Panc1 (cell line): ENCODE data around the gene AMBRA1. TPM values are rescaled to one million over a fixed set of nuclear protein-coding genes. Genes with fewer than 3 reads are reported as not detected.
A peak's percentile ranks its signal among the peaks of the same experiment; 100 is the strongest.

ENCODE experiments used
- ATAC-seq: fragments of 200-7000 bp; cut with Tn5 transposase; 2 replicates; pipeline ENCODE4 v1.9.1; 2020; ENCODE audit warnings: mild to moderate bottlenecking, moderate library complexity
- BruUV-seq: library from RNA; stranded (reverse); fragments of 400-500 nt; replicated peaks from 2 replicates; lab custom pipeline; 2021; lab: Mats Ljungman, UMichigan
- CTCF ChIA-PET: fragments of 300-600 bp; sonication (Branson Sonifier 250); formaldehyde crosslinking; loops from one replicate; lab custom pipeline; 2022; ENCODE audit warnings: antibody characterized with exemption; lab: Charles Lee
- POLR2A ChIA-PET: fragments of 300-600 bp; sonication (Branson Sonifier 250); formaldehyde crosslinking; loops from one replicate; lab custom pipeline; 2022; ENCODE audit warnings: antibody characterized with exemption; lab: Charles Lee
- DNase-seq: peaks from one replicate; pipeline ENCODE4 v3.0.0-alpha.2; 2010; ENCODE audit warnings: low read depth, low spot score
- H3K27ac ChIP-seq: 2 replicates; pipeline ENCODE4 v1.5.1; 2011; ENCODE audit warnings: mild to moderate bottlenecking, low read length, inconsistent platforms
- H3K27me3 ChIP-seq: fragments of 200-500 bp; sonication (Bioruptor generic); 2 replicates; pipeline ENCODE4 v1.6.0; 2014; ENCODE audit warnings: low read length, inconsistent platforms; ENCODE audit not compliant: control insufficient read depth, insufficient read depth
- H3K36me3 ChIP-seq: fragments of 200-500 bp; sonication (Bioruptor generic); 2 replicates; pipeline ENCODE4 v1.5.1; 2014; ENCODE audit warnings: inconsistent platforms, mild to moderate bottlenecking, low read length, moderate library complexity; ENCODE audit not compliant: control insufficient read depth, insufficient read depth
- H3K4me1 ChIP-seq: 2 replicates; pipeline ENCODE4 v1.5.1; 2011; ENCODE audit warnings: inconsistent platforms, mild to moderate bottlenecking, low read length, moderate library complexity; ENCODE audit not compliant: control insufficient read depth, insufficient read depth
- H3K4me3 ChIP-seq, 2 experiments: 2 replicates each; pipeline ENCODE4 v1.5.1; 2011 to 2012; ENCODE audit warnings: low read depth in 2 of 2, low read length in 2 of 2, mild to moderate bottlenecking in 2 of 2, inconsistent platforms in 1 of 2, moderate library complexity in 1 of 2
- H3K9me3 ChIP-seq: fragments of 200-500 bp; sonication (Bioruptor generic); 2 replicates; pipeline ENCODE4 v1.5.1; 2014; ENCODE audit warnings: low read depth, mild to moderate bottlenecking, inconsistent platforms, low read length, moderate library complexity; ENCODE audit not compliant: control insufficient read depth, insufficient read depth
- POLR2AphosphoS5 ChIP-seq: IDR thresholded peaks from 2 replicates; pipeline ENCODE4 v1.6.1; 2012; ENCODE audit warnings: mild to moderate bottlenecking, low read depth, low read length, moderate library complexity
- SIN3A ChIP-seq: IDR thresholded peaks from 2 replicates; pipeline ENCODE4 v1.6.1; 2012; ENCODE audit warnings: low read depth, mild to moderate bottlenecking, low read length, moderate library complexity, borderline replicate concordance; ENCODE audit not compliant: insufficient read depth
- TCF7L2 ChIP-seq: IDR thresholded peaks from 2 replicates; pipeline ENCODE4 v1.6.1; 2011; ENCODE audit warnings: mild to moderate bottlenecking, low read depth, low read length, inconsistent platforms
- in situ Hi-C: cut with HindIII; loops from 2 replicates; pipeline ENCODE4 v1.10.0; 2016; ENCODE audit warnings: low sequenced_read_pairs, low pct_unique_long_range_greater_than_20kb
- intact Hi-C: fragments of 100-400 bp; cut with micrococcal nuclease; formaldehyde crosslinking; loops from one replicate; pipeline ENCODE4 v1.10.0; 2022; ENCODE audit not compliant: unreplicated experiment
- total RNA-seq: library from RNA; stranded (reverse); gene quantifications from one replicate; pipeline ENCODE4 v1.2.1, GENCODE V29; 2021; ENCODE audit not compliant: unreplicated experiment
- TF ChIP-seq, protein P1 (sequence below), 2 experiments: IDR thresholded peaks; 2 replicates each; pipeline ENCODE4 v1.6.1; 2011 to 2012; ENCODE audit warnings: low read depth in 2 of 2, control low read depth in 1 of 2, low read length in 1 of 2, mild to moderate bottlenecking in 1 of 2, moderate library complexity in 1 of 2; ENCODE audit not compliant: insufficient read depth in 1 of 2
- TF ChIP-seq, protein P2 (sequence below): fragments of 450-650 bp; IDR thresholded peaks from 2 replicates; pipeline ENCODE4 v1.5.1; 2017; ENCODE audit warnings: mild to moderate bottlenecking

Gene AMBRA1
- total RNA-seq, 1 experiment from 2014 or later, result 40.0 TPM

DNA sequence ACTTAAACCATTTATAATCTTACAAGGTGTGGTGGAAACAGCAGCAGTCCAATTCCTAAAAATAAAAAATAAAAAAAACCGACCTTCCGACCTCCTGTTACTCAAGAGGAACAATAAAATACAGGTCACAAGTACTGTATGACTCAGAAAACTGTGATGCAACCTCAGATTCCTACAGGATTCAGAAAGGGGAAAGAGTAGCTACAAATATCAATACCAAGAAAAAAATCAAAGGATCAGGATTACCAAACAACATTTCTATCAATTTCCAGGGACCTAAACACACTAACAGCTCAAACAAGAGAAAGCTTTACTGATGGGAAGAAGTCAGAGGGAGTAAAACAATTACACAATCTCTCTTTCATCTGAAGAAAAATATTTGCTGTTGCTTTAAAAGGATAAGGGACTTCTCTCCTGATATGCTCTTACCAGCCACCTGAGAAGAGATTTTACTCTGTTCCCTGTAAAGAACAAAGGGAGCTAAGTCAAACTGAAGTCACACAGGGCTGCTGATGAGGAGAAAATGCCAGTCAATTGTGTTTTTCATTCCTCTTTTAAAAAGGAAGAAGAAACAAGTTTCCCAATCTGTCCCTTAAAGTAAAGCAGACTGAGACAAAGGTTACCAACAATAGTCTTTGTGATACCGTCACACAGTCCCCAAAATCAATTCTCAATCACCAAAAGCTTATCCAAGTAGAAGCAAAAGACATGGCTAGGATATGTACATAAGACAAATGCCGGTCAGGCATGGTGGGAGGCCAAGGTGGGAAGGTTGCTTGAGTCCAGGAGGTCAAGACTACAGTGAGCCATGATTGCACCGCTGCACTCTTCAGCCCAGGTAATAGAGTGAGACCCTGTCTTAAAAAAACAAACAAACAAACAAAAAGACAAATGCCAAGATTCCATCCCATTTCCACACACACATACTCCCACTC lies 39.3 kb downstream of the AMBRA1 start:
- POLR2A ChIA-PET, result interaction anchor here (0.5 to 0.7 kb wide), 2 partner anchors 64 to 623 kb away, joined by 3 read pairs; no protein-coding TSS in a partner anchor

DNA sequence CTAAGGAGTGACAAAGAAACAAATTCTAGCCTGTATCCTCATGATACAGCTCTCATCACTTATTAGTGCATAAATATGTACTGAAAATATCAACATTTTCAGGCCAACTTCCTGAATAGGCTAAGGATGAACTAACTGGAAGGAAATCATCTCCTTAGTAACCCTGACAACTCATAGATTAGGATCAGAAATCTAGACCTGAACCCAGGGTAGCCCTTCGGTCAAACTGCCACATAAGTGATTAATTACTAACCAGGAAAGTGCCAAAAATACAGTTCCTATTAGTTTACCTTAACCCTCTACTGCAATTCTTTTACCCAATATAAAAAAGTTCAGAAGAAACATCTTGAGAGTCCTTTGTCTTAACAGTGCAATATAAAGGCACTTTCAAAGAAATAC lies 40.0 kb downstream of the AMBRA1 start:
- intact Hi-C loops (loop anchor here (5.0 kb wide), 1 partner anchor 63 kb away; the partner anchor contains the start of genes ATG13 and HARBI1), in situ Hi-C loops (no loop called here)
- Histone ChIP-seq H3K36me3 (no peaks in the 10 kb centered on the region), H3K27ac (peak overlapping the region; percentile 96), H3K4me1 (peaks cover 63% of the 10 kb centered on the region), H3K9me3 (no peaks in the 10 kb centered on the region), H3K27me3 (no peaks in the 10 kb centered on the region), H3K4me3 (peak overlapping the region in 1 of 2 experiments; percentile 17; a peak in 2 of 4 replicates)
- BruUV-seq, result TSS peak; percentile 23
- TF ChIP-seq TCF7L2 (no peak), SIN3A (no peak), POLR2AphosphoS5 (no peak)
- TF ChIP-seq, protein P1, sequence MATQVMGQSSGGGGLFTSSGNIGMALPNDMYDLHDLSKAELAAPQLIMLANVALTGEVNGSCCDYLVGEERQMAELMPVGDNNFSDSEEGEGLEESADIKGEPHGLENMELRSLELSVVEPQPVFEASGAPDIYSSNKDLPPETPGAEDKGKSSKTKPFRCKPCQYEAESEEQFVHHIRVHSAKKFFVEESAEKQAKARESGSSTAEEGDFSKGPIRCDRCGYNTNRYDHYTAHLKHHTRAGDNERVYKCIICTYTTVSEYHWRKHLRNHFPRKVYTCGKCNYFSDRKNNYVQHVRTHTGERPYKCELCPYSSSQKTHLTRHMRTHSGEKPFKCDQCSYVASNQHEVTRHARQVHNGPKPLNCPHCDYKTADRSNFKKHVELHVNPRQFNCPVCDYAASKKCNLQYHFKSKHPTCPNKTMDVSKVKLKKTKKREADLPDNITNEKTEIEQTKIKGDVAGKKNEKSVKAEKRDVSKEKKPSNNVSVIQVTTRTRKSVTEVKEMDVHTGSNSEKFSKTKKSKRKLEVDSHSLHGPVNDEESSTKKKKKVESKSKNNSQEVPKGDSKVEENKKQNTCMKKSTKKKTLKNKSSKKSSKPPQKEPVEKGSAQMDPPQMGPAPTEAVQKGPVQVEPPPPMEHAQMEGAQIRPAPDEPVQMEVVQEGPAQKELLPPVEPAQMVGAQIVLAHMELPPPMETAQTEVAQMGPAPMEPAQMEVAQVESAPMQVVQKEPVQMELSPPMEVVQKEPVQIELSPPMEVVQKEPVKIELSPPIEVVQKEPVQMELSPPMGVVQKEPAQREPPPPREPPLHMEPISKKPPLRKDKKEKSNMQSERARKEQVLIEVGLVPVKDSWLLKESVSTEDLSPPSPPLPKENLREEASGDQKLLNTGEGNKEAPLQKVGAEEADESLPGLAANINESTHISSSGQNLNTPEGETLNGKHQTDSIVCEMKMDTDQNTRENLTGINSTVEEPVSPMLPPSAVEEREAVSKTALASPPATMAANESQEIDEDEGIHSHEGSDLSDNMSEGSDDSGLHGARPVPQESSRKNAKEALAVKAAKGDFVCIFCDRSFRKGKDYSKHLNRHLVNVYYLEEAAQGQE (IDR thresholded peaks at IDR 0.05; ENCODE audit: insufficient read depth in 1 of 2, low read depth in 2 of 2, low read length in 1 of 2), result no peak
- TF ChIP-seq, protein P2, sequence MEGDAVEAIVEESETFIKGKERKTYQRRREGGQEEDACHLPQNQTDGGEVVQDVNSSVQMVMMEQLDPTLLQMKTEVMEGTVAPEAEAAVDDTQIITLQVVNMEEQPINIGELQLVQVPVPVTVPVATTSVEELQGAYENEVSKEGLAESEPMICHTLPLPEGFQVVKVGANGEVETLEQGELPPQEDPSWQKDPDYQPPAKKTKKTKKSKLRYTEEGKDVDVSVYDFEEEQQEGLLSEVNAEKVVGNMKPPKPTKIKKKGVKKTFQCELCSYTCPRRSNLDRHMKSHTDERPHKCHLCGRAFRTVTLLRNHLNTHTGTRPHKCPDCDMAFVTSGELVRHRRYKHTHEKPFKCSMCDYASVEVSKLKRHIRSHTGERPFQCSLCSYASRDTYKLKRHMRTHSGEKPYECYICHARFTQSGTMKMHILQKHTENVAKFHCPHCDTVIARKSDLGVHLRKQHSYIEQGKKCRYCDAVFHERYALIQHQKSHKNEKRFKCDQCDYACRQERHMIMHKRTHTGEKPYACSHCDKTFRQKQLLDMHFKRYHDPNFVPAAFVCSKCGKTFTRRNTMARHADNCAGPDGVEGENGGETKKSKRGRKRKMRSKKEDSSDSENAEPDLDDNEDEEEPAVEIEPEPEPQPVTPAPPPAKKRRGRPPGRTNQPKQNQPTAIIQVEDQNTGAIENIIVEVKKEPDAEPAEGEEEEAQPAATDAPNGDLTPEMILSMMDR, result no peak
- POLR2A ChIA-PET, result interaction anchor here (0.5 kb wide), 1 partner anchor 60 kb away, joined by 3 read pairs; no protein-coding TSS in a partner anchor
- DNase-seq (no peak), ATAC-seq (peak; percentile 46)
- CTCF ChIA-PET, result no interaction called here

More for the DNA sequence above, 39.3 kb downstream of the AMBRA1 start:
- in situ Hi-C loops (no loop called here), intact Hi-C loops (loop anchor here (5.0 kb wide), 1 partner anchor 63 kb away; the partner anchor contains the start of genes ATG13 and HARBI1)
- CTCF ChIA-PET, result no interaction called here
- TF ChIP-seq TCF7L2, result peak; percentile 89
- TF ChIP-seq SIN3A, result 0 out of 2 replicates have a peak, but pooled peaks have one; percentile 26
- TF ChIP-seq, protein P1 (IDR thresholded peaks at IDR 0.05; ENCODE audit: insufficient read depth in 1 of 2, low read depth in 2 of 2, low read length in 1 of 2), result no peak
- TF ChIP-seq, protein P2, result no peak
- peak; percentile 72; the same call in 1 of the 2 replicates for TF ChIP-seq POLR2AphosphoS5
- Histone ChIP-seq H3K9me3 (no peaks in the 10 kb centered on the region), H3K36me3 (no peaks in the 10 kb centered on the region), H3K4me3 (peak overlapping the region in 1 of 2 experiments; percentile 7; a peak in 2 of 4 replicates), H3K27ac (peak overlapping the region; percentile 96), H3K27me3 (no peaks in the 10 kb centered on the region), H3K4me1 (peaks cover 68% of the 10 kb centered on the region)
- DNase-seq, result peak; percentile 89
- TSS peak; percentile 81 for BruUV-seq
- ATAC-seq, result peak; percentile 79
